ENCODE measurements around the gene OAF.
A peak's percentile ranks its signal among the peaks of the same experiment; 100 is the strongest.

The OAF gene

GRCh38 chr11:120224361-120224760 lies 13.5 kb downstream of the OAF start:
- no peak for DNase-seq

- DNase-seq: no peak
Observed at GRCh38 chr11:120224972-120225909, 14.4 kb downstream of the OAF start.

GRCh38 chr11:120226242-120226641 lies 15.4 kb downstream of the OAF start:
- no peak for DNase-seq

- no peak for DNase-seq
Observed at GRCh38 chr11:120226714-120227113, 15.9 kb downstream of the OAF start.

GRCh38 chr11:120227228-120227852 lies 16.5 kb downstream of the OAF start:
- DNase-seq: no peak

- DNase-seq: no peak
Observed at GRCh38 chr11:120228794-120229384, 18.1 kb downstream of the OAF start.

GRCh38 chr11:120229451-120230424 lies 18.9 kb downstream of the OAF start:
- peak; percentile 6 for DNase-seq

- DNase-seq: no peak
Observed at GRCh38 chr11:120230433-120231071, 19.7 kb downstream of the OAF start.

GRCh38 chr11:120231963-120232362 lies 21.1 kb downstream of the OAF start:
- no peak for DNase-seq

- DNase-seq: no peak
Observed at GRCh38 chr11:120233207-120233803, 22.5 kb downstream of the OAF start.

GRCh38 chr11:120235024-120235628 lies 24.3 kb downstream of the OAF start:
- DNase-seq: peak; percentile 60

GRCh38 chr11:120236169-120237107 lies 25.6 kb downstream of the OAF start:
- DNase-seq: no peak

GRCh38 chr11:120238968-120239620 lies 28.3 kb downstream of the OAF start:
- no peak for DNase-seq

GRCh38 chr11:120239713-120240640 lies 29.1 kb downstream of the OAF start, which contains the start of gene POU2F3:
Gene POU2F3, plus strand, starts transcription at chr11:120240140. Its CDS starts 204 bp downstream, at chr11:120240344.
- DNase-seq: no peak

- DNase-seq: no peak
Observed at GRCh38 chr11:120240866-120241265, 30.0 kb downstream of the OAF start.

GRCh38 chr11:120241277-120241676 lies 30.4 kb downstream of the OAF start:
- DNase-seq: no peak

GRCh38 chr11:120243221-120243620 lies 32.4 kb downstream of the OAF start:
- DNase-seq: no peak
